ENCODE results near the gene NAP1L4. TPM values are rescaled to one million over a fixed set of nuclear protein-coding genes. Genes with fewer than 3 reads are reported as not detected.

Gene NAP1L4
- total RNA-seq, 4 donors from 2014 or later = 90.0 to 148 (median 125) TPM

GRCh38 chr11:2919837-2920236 lies 72.3 kb downstream of the NAP1L4 start:
- Histone ChIP-seq H3K4me3 (no peak overlapping the region), H3K27me3 (peaks cover 0 to 13% (median 0%) of the 10 kb centered on the region in 4 donors), H3K27ac (replicated peaks in 1 of 4) (no peak overlapping the region), H3K9me3 (no peaks in the 10 kb centered on the region), H3K36me3 (no peaks in the 10 kb centered on the region), H3K4me1 (no peaks in the 10 kb centered on the region)
- WGBS = 98% methylated on average over 9 of the region's 13 CpGs
- no peak for DNase-seq (ENCODE audit: extremely low spot score)
- intact Hi-C loops (cut with DNase I) = no loop called here
- no peak for TF ChIP-seq POLR2A (IDR thresholded peaks at IDR 0.05; ENCODE audit: low read depth)
- TF ChIP-seq POLR2AphosphoS5 (IDR thresholded peaks at IDR 0.05) = no peak
- TF ChIP-seq CTCF (IDR thresholded peaks at IDR 0.05) = no peak
- TF ChIP-seq EP300 (IDR thresholded peaks at IDR 0.05) = no peak

GRCh38 chr11:2919188-2919587 lies 72.9 kb downstream of the NAP1L4 start:
- no peak for DNase-seq (ENCODE audit: extremely low spot score)
- H3K27me3 ChIP-seq = peaks cover 0 to 9% (median 0%) of the 10 kb centered on the region in 4 donors
- H3K4me1 ChIP-seq = no peaks in the 10 kb centered on the region
- 91% methylated on average over 8 of the region's 9 CpGs for WGBS
- no peak overlapping the region for H3K27ac ChIP-seq (replicated peaks in 1 of 4)
- intact Hi-C loops (cut with DNase I) = no loop called here
- H3K36me3 ChIP-seq = no peaks in the 10 kb centered on the region
- no peak overlapping the region for H3K4me3 ChIP-seq
- TF ChIP-seq POLR2AphosphoS5 (IDR thresholded peaks at IDR 0.05) (no peak), POLR2A (IDR thresholded peaks at IDR 0.05; ENCODE audit: low read depth) (no peak), EP300 (IDR thresholded peaks at IDR 0.05) (no peak), CTCF (IDR thresholded peaks at IDR 0.05) (no peak)
- H3K9me3 ChIP-seq = no peaks in the 10 kb centered on the region

GRCh38 chr11:2917842-2918490 lies 74.2 kb downstream of the NAP1L4 start:
- no peak for TF ChIP-seq EP300 (IDR thresholded peaks at IDR 0.05)
- no peak for TF ChIP-seq POLR2A (IDR thresholded peaks at IDR 0.05; ENCODE audit: low read depth)
- no peak for TF ChIP-seq CTCF (IDR thresholded peaks at IDR 0.05)
- no peak for TF ChIP-seq POLR2AphosphoS5 (IDR thresholded peaks at IDR 0.05)
- 85% methylated on average over 19 of the region's 25 CpGs for WGBS
- Histone ChIP-seq H3K9me3 (no peaks in the 10 kb centered on the region), H3K36me3 (no peaks in the 10 kb centered on the region), H3K27ac (replicated peaks in 1 of 4) (no peak overlapping the region), H3K4me3 (no peak overlapping the region), H3K4me1 (peaks cover 0 to 5% (median 0%) of the 10 kb centered on the region in 4 donors), H3K27me3 (peaks cover 0 to 5% (median 0%) of the 10 kb centered on the region in 4 donors)
- DNase-seq (ENCODE audit: extremely low spot score) = no peak
- intact Hi-C loops (cut with DNase I) = no loop called here

GRCh38 chr11:2916892-2917645 lies 75.1 kb downstream of the NAP1L4 start:
- 94% methylated on average over 16 of the region's 16 CpGs for WGBS
- Histone ChIP-seq H3K27me3 (peaks cover 0 to 3% (median 0%) of the 10 kb centered on the region in 4 donors), H3K9me3 (no peaks in the 10 kb centered on the region), H3K36me3 (no peaks in the 10 kb centered on the region), H3K4me3 (no peak overlapping the region), H3K4me1 (peaks cover 0 to 5% (median 0%) of the 10 kb centered on the region in 4 donors), H3K27ac (replicated peaks in 1 of 4) (no peak overlapping the region)
- no peak for DNase-seq (ENCODE audit: extremely low spot score)
- TF ChIP-seq POLR2AphosphoS5 (IDR thresholded peaks at IDR 0.05) (no peak), CTCF (IDR thresholded peaks at IDR 0.05) (no peak)
- intact Hi-C loops (cut with DNase I) = no loop called here
